COLO668 (cell line): Measurements from ENCODE around the gene HOXC6.
"Not testable (repeated sequence)": the region's sequence is repeated elsewhere in the genome, so short reads cannot be mapped to it uniquely, and the experiment has no call there.

ENCODE experiments used
- DNase-seq: peaks from one replicate; lab custom pipeline; 2025; ENCODE audit not compliant: unreplicated experiment; lab: John Stamatoyannopoulos, UW

The HOXC6 gene

GRCh38 chr12:54052438-54053002, 24.3 kb downstream of the HOXC6 start:
- DNase-seq: no peak

DNA sequence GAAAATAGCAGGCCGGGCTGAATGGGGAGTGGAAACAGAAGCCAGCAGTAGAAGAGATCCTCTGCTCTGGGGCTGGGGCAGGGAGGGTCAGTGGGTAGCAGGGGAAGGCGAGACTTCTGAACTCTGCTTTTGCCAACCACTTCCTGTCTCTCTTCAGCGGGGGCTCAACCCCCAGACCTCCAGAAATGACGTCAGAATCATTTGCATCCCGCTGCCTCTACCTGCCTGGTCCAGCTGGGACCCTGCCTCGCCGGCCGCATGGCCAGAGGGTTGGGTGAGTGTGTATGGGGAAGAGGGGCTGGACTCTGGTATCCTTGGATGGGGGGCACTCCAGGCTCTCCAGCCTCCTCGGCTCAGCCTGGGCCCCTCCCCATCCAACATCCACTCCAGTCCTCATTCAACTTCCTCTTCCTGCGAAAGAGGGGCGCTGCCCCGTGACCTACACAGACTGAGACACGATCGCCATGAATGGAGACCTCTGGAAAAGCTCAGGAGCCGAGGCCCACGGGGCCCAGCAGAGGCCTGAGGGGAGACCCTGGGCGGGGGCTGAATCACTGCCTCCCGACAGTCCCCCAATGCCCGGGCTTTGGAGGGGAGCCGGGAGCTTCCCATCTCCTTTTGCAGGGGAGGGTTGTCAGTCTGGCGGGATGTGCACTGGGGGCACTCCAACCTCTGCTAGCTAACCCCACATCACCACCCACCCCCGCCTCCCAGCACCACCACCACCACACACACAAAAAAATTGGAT, 24.9 kb downstream of the HOXC6 start:
- DNase-seq: no peak

- DNase-seq: no peak
These were observed 25.8 kb downstream of the HOXC6 start, which contains the start of gene HOXC4 for GRCh38 chr12:54053751-54054741. Gene HOXC4 (plus strand): TSS chr12:54053835. CDS start chr12:54053923, 88 bp downstream.

GRCh38 chr12:54054742-54055194, 26.5 kb downstream of the HOXC6 start:
- DNase-seq: no peak

- DNase-seq: no peak
These were observed 27.3 kb downstream of the HOXC6 start for GRCh38 chr12:54055552-54055951.

DNA sequence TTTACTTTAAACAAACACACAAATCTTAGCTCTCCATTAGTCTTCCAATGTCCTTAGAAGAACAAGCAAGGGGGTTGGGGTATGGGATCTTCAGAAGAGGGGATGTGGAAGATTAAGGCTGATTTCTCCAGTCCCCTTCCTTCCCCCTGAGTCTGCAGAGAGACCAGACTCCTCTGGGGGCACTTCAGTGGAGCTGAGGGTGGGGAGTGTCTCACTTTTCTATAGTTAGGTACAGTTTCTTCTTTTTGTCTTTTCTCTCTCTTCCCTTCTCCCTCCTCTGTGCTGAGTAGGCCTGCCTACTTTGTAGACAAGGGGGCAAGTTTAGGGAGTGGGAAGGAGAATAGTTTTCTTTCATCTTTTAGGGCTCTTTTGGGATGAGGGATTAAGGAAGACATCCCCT, 27.9 kb downstream of the HOXC6 start:
- DNase-seq: no peak

DNA sequence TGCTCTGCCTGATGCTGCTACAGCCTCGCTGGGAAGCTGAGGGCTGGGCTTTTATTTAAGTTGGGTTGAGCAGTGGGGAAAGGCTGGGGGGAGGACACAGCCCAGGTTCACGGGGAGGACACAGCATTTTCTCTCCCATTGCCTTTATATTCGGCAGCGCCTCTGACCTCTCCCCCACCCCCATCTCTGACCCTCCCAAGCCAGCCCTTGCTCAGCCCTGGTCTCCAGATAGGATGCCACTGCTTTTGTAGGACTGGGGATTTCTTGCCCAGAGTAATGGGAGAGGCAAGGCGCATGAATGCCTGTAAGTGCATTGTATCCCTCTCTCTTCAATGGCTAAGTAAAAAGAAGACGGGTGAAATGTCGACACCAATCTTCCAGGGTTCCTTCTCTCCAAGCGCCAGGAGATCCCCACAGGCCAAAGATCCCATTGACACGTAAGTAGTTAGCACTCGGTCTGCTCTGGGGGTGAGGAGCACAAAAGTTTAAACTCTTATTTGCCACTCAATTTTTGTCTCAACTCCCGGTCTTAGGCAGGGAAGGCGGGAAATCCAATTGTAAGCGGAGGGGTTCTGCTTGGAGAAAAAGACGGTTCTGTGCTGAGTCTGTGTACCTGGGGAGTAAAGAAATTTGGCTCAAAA, 30.0 kb downstream of the HOXC6 start:
- DNase-seq: no peak

GRCh38 chr12:54059668-54060067, 31.4 kb downstream of the HOXC6 start:
- no peak for DNase-seq

GRCh38 chr12:54060174-54060974, 32.1 kb downstream of the HOXC6 start:
- no peak for DNase-seq

DNA sequence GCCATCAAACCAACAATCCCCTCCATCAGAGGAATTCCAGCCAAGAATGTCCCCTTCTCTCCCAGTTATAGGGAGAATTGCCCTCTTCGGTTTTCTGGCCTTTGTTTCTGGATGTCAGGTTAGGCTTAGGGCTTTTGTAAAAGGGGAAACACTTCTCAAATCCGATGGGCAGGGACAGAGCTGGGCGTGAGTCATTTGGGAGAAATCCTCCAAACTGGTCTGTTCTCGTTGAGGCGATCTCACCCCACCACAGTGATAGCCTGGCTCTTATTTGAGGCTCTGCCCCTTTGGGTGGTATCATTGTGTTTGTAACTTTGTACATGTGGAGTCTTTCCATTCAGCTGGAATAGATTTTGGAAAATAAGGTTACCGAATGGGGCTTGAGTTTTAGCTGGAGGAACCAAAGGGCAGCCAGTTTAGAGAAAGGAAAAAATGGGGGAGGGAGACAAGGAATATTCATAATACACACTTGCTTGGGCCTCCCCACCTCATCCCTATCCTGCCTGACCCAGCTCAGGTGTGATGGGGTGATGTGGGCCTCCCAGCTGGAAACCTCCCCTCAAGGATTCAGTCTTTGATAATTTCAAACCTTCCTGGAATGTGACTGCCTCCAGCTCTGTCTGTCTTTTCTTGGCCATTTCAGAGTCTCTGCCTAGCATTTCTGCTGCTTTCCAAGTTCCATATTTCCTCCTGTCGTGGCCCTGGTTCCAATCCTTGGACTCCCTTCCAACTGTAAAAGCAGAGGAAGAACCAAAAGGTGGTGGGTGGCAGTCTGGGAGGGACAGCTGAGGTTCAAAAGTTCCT, 32.9 kb downstream of the HOXC6 start:
- DNase-seq: no peak

DNA sequence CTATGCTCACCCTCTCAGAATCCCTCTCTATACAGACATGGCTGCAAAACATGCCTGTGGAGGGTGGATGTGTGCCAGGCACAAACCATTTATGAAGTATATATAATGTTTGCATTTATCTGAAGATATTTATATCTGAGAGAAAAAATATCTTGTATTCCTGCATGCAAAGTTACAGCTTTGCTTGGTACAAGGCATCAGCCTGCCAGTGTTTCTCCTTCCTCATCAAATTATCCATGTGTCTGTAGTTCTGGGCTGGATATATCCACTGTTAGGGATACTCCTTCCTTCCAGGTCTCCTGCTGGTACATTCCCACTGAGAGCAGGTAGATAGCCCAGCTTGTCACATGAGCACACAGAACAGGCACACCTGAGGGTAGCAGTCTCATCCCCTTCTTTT, 37.4 kb downstream of the HOXC6 start:
- no peak for DNase-seq

- DNase-seq: no peak
These were observed 38.2 kb downstream of the HOXC6 start for GRCh38 chr12:54066408-54066807.

DNA sequence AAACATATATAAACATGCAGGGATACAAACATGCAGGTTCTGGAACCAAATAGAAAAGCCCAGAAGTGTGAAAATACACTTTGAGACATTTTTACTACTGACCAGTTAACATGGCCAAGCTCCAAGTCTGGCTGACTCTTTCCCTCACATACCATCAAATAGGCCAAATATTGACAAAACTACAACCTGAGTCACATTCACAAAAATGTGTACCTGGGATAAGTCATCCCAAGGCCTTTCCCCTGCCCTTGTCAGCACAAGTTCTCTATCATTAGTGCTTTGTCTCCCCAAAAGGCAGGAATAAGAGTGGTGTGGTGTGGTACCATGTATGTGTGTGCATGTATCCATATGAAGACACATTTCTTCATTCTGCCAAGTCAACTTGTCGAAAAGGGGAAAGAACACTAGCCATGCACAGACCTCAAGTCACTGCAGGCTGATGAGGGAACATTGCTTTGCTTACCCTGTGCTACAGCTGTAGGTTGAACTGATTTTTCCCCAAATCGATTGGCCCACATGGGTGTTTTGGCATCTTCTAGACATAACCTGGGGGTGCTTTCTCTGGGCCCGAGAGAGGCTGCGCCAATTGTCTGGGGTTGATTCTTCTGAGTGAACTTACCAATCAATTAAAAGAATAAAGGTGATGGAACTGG, 40.3 kb downstream of the HOXC6 start:
- DNase-seq: no peak

DNA sequence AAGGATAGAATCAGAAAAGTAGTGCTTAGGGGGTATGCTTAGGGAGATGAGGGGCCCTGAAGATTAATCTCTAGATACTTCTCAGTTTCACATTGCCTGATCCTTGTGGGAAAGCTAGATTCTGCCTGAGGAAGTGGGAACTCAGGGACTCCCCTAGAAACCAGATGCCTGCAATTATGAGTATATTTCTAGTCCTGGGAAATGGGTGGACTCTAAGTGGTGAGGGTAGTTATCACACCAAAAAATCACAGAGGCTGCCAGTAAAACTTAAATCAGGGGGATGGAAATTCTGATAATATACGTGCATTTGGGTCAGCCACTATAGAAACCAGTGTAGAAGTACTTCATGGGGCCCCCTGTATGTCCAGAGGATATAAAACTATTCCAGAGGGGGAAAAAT, 43.7 kb downstream of the HOXC6 start:
- no peak for DNase-seq

DNA sequence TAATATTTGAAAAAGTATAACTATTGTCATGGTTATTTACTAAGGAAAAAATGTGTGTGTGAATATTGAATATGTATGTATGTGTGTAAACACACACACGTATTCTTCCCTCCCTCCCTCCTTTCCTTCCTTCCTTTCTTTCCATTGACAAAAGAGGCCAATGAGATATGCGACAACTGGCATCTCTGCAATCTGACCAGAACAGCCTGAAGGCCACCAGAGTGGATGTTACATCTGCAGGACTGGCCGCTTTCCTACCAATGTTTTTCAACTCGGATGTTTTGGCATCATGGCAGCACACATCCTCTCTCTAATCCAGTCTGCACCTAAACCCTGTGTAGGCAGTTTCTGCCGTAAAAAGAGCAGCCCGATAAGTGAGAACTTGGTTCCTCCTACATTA, 46.1 kb downstream of the HOXC6 start:
- no peak for DNase-seq

GRCh38 chr12:54075409-54075808, 47.2 kb downstream of the HOXC6 start:
- no peak for DNase-seq

DNA sequence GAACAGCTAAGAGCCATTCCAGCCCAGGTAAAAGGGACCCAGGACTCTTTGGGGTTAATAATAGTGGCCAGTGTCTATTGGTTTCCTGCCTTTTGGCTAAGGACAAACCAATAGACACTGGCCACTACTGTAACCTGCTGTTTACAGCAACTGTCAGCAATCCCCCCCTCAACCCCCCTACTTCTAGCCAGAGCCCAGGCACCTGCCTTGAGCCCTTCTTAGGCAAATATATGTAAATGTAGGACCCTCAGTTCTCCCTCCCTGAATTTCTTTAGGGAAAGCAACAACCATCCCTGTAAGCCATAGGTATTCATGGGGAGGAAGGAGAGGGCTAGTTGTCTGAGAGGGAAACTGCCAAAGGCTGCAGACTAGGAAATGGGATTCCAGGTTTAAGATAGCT, 47.7 kb downstream of the HOXC6 start:
- DNase-seq: no peak

DNA sequence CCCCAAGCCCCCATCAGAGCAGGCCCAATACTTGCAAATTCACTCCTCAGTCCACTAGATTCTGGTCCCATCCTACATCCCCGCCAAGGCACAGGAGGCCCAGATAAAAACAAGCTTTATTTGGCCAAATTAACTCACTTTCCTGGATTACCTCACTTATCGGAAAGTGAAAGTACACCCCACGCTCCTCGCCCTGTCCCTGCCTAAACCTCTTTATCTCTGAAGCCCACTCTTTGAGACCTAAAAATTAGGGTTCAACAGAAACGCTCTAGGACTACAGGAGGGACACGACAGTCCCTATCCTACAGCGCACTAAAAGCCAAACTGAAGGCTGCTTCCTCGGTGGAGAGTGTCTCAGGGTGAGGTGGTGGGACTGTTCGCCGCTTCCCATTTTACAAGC, 49.6 kb downstream of the HOXC6 start:
- DNase-seq: not testable (repeated sequence)

- not testable (repeated sequence) for DNase-seq
These were observed 50.9 kb downstream of the HOXC6 start for GRCh38 chr12:54079115-54079514.
